Fibroblast of the aortic adventitia (primary cell): ENCODE results near the gene DDC. TPM values are rescaled to one million over a fixed set of nuclear protein-coding genes. Genes with fewer than 3 reads are reported as not detected.
"Not testable (repeated sequence)": the region's sequence is repeated elsewhere in the genome, so short reads cannot be mapped to it uniquely, and the experiment has no call there.

Experiments used
- DNase-seq: peaks from one replicate; pipeline ENCODE4 v3.0.0-alpha.2; 2010; ENCODE audit warnings: low read depth
- H3K4me3 ChIP-seq: 2 replicates; pipeline ENCODE4 v1.5.1; 2011; ENCODE audit warnings: low read depth, mild to moderate bottlenecking, control low read depth, low read length, moderate library complexity
- CTCF ChIP-seq: IDR thresholded peaks from 2 replicates; pipeline ENCODE4 v1.5.1; 2011; ENCODE audit warnings: mild to moderate bottlenecking, low read length, control low read depth, inconsistent platforms; ENCODE audit not compliant: insufficient read depth
- total RNA-seq: library from RNA; depleted of rRNA; stranded (reverse); fragments of >200 nt; gene quantifications from 2 replicates; pipeline ENCODE4 v1.2.3, GENCODE V29; 2012; ENCODE audit warnings: low replicate concordance

Gene DDC
- total RNA-seq, 1 donor, result not detected

- DNase-seq, result no peak
- no peak for TF ChIP-seq CTCF
- no peak overlapping the region for H3K4me3 ChIP-seq
Observed at GRCh38 chr7:50528266-50529092, 36.7 kb downstream of the DDC start.

GRCh38 chr7:50519350-50519749, 45.9 kb downstream of the DDC start:
- DNase-seq, H3K4me3 ChIP-seq: not testable (repeated sequence)

GRCh38 chr7:50513166-50513871, 51.9 kb downstream of the DDC start:
- TF ChIP-seq CTCF, result no peak
- H3K4me3 ChIP-seq, result no peak overlapping the region
- no peak for DNase-seq

- no peak overlapping the region for H3K4me3 ChIP-seq
- DNase-seq, result no peak
- TF ChIP-seq CTCF, result no peak
Observed at GRCh38 chr7:50512384-50512783, 52.8 kb downstream of the DDC start.

GRCh38 chr7:50509459-50509858, 55.7 kb downstream of the DDC start:
- H3K4me3 ChIP-seq, result no peak overlapping the region
- no peak for TF ChIP-seq CTCF
- no peak for DNase-seq

GRCh38 chr7:50508471-50508943, 56.7 kb downstream of the DDC start:
- no peak overlapping the region for H3K4me3 ChIP-seq
- no peak for DNase-seq
- no peak for TF ChIP-seq CTCF

- TF ChIP-seq CTCF, result no peak
- DNase-seq, result no peak
- no peak overlapping the region for H3K4me3 ChIP-seq
Observed at GRCh38 chr7:50507898-50508470, 57.2 kb downstream of the DDC start.
